HG03025 (cell line): ENCODE results near the gene CRIM1.

Experiments
- ATAC-seq: cut with Tn5 transposase; IDR thresholded peaks from one replicate; pipeline ENCODE4 v1.9.1; 2021; ENCODE audit warnings: mild to moderate bottlenecking, moderate library complexity; ENCODE audit not compliant: unreplicated experiment, low FRiP score

CRIM1 gene

DNA sequence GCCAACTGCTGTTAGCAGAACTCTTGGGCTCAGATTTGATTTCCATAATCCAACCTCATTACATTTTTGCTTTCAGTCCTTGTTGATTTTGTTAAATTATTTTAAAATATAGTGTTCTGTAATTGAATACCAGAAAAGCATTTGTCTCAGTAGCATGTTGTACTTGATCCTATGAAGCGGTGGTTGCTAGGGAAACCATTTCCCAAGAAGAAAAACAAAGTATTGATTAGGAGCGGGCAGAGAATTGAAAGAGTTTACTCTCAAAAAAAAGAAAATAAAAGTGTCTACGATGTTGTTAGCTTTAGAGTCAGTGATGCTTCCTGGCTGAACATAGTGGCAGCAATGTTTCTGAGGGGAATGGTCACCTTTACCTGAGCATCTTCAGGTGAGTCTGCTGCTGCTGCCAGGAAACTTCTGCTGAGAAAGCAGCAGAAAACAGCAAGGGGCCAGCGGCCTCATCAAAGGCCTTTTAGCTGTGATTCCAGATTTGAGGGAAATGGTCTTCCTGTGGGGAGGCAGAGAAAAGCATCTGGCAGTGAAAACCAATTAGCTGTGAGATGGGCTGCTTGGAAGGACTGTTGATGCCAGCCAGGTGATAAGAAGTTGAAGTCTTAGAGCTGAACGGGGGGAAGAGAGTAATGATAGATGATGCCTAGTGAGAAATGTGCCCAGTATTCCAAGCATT is 37.1 kb downstream of the CRIM1 start:
- no peak for ATAC-seq

DNA sequence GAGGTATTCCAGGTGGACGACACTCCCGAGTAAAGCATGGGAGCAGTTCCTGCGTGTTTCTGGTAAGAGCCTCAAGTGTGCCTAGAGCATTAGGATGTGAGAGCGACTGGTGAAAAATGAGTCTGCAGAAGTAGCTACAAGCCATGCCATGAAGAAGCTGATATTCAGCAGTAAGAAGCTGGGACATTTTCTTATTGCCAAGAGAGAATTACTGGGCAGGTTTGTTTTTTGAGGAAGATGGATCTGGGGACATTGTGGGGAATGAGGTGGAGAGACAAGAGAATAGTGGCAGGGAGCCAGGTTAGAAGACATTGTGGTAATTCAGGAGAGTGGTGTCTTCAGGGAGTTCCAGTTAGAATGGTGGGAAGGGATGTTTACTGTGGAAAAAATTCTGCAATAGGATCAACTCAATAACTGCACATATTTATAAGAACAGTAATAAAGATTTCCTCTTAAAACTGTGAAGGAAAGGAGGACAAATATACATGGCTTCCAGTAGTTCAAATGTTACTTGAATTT is 38.2 kb downstream of the CRIM1 start:
- no peak for ATAC-seq

DNA sequence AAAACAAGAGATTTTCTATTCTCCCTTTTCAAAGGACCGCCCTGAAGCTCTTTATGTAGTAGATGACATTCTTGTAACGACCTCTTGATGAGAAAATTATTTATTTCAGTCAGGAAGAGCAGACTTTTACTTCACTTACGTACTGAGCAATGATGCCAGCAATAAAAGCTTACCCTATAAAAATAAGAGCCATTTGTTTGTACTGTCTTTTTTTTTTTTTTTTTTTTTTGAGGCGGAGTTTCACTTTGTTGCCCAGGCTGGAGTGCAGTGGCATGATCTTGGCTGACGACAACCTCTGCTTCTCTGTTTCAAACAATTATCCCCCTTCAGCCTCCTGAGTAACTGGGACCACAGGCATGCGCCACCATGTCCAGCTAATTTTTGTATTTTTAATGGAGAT is 39.2 kb downstream of the CRIM1 start:
- no peak for ATAC-seq

DNA sequence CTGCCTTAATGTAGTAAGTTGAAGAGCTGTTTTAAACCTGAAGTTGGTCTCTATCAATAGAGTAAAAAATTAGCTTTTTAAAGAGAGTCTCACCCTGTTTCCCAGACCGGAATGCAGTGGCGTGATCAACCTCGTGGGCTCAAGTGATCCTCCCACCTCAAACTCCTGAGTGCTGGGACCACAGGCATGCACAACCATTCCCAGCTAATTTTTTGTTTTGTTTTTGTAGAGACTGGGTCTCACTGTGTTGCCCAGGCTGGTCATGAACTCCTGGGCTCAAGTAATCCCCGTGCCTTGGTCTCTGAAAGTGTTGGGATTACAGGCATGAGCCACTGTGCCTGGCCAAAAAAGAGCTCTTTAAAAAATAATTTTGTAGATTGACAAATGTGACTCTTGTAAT is 40.3 kb downstream of the CRIM1 start:
- no peak for ATAC-seq

DNA sequence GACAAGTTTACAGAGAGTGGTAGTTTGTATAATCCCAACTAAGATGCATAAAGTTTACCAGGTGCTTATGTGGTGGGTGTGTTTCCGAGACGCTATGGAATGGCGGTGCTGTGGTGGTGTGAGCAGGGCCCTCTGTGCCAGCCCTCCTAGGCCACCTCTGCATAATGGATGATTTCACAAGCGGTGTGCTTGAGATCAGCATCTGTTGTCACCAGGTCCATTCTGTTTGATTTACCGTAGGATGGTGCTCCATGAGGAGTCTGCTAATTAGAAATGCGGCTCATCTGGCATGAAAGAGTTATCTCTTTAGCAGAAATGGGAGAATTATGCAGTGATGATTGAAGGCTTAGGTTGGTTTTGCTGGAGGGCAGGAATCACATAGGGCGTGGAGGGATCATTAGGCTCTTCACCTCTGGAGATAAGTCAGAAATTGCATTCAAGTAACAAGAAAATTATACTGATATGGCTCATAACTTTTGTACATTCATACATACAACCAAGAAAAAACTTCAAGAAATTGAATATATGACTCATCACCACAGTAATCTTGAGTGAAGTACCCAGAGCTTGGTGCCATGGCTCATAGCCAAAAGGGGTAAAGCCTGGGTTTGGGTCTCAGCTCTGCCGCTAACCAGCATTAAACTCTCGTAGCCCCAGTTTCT is 41.4 kb downstream of the CRIM1 start:
- no peak for ATAC-seq

DNA sequence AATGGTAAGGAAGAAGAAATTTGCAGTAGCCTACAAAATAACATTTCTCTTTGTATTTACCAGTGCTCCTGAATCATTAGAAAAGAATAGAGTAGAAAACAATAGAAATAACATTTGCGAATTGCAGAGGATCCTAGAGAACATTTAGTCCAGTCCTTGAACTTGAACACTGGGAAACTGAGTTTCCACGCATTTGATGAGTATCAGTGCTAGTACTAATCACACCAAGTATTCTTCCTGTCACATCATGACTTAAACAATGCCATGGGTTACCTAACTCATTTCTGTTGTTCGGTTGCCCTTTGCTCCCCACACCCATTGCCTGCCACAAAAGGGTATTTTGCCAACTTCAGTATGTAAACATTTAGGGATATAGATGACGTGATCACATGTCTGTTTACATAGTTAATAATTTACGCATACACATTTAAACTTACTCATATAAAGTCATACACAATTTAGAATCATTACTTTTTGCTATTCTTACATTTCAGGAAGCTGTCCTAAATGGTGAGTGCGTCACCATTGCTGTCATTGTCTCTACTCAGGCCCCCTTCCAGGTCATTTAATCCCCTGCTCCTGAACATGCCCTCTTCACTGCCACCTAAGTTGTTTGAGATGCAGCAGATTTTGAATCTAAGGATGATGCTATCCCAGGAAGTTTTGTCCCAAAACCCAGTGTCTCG is 42.3 kb downstream of the CRIM1 start:
- ATAC-seq, result no peak

DNA sequence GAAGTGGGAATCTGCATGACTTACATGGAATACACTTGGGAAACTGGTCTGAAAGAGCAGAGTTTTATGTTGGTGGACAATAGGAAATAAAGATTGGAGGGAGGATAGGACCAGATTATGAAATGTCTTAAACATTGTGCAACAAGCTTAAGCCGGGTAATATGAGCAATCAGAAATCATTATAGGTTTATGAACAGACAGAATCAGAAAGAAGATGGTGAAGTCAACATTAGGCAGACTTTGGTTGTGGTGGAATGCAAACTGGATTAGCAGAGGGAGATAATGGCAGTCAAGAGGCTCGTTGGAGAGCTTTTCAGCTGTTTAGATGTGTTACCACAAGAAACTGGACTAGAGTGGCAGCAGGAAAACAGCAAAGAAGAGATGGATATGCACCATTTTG is 43.5 kb downstream of the CRIM1 start:
- no peak for ATAC-seq

DNA sequence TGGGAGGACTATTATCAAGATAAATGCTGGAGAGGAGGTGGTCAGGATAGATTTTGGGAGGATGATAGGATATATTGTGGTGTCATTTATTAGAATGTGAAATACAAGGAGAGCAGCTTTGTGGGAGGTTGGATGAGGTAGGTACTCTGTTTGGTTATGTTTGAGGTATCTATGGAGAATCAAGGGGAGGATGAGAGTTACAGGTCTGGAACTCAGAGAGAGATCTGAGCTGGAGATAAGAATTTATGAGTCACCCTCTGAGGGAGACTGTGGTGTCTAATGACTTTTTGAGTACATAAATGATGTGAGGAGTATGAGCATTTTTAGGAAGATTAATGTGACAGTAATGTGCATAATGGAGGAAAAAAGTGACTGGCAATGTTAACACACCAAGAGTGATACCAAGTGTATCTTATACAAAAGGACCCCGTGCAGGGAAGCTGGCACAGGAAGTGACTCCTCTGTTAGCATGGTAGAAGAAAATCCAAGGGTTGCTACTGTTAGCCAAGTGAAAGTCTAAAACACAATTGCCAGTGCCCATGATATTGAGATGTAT is 48.2 kb downstream of the CRIM1 start:
- no peak for ATAC-seq

DNA sequence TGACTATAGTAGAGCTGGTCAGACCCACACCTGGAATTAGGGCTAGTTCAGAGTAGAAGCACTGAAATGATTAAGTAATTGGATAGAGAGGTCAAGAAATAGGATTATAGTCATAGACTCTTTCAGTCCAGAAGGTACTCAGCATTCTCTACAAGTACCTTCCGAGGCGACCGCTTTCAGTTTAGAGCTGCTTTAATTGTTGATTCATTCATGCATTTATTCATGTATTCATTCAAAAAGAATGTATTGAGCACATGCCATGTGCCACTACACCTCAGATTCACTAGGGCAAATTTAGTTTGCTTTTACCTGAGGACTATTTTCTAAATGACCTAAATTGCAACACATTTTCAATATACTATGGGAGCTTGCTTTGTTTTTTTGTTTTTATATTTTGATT is 48.7 kb downstream of the CRIM1 start:
- no peak for ATAC-seq

DNA sequence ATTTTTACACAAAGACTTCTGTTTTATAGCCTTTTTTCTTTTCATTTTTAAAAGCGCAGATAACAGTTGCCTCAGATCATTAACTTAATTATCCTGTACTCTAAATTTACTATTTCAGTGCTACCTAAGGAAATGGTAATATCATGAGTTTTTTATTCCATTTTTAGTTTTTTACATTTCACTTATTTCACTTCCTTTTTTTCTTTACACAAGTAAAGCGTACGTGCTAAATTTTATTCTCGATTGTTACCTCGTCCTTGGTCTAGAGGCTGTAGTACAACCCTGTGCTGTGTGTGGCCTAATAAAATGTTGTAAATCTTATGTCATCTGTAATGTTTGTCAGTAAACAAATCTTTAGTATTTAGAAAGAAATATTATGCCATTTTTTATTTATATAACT is 49.2 kb downstream of the CRIM1 start:
- ATAC-seq, result peak; percentile 72

DNA sequence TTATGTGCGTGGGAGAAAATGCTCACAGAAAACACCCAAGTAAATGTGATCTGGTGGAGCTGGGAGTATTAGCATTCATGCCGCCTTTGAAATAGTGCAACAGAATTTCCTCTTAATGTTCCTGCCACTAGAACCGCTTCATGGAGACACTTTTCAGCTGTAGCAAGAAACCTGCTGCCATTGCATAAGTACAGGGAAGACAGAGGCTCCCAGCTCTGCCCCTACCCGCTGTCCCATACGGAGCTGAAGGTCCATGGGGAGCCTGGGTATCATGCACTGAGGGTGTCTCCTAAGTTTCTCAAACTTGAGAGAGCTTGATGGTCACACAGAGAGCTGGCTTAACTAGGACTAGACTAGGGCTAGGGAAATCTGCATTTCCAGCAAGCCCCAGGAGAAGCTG is 49.6 kb downstream of the CRIM1 start:
- peak; percentile 25 for ATAC-seq

DNA sequence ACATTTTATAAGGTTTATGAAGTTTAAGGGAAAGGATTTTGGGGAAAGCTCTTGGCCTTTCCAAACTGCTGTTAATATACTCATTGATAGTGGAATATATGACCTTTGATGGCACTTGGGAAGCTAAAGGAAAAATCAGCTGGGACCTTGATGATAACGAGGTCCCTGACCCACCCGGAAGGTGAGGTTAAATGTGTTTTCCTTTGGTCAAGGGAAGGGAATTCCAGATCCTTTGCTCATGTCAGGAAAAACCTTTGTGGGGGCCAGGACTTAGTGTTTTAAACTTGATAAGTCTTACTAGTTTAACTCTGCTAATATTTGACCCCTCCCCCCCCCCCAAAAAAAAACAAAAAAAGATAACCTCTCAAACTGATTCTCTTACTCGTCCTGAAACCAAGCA is 50.7 kb downstream of the CRIM1 start:
- ATAC-seq, result no peak

DNA sequence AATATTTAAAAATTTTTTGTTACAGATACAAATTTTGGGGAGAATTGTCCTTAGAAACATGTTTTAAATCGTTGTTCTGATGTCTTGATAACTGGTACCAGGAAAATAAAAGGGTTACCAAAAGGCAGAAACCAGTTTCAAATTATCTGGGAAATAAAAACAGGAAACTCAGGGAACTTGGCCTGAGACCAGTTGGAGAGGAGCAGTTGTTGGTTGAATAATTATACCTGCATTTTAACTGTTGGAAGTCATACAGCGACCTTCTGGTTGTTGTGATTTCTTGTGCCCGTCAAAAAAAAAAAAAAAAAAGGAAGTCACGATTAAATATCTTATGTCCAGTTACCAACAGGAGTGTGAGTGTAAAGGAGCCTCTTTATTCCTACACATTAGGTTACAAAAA is 51.8 kb downstream of the CRIM1 start:
- ATAC-seq, result no peak

DNA sequence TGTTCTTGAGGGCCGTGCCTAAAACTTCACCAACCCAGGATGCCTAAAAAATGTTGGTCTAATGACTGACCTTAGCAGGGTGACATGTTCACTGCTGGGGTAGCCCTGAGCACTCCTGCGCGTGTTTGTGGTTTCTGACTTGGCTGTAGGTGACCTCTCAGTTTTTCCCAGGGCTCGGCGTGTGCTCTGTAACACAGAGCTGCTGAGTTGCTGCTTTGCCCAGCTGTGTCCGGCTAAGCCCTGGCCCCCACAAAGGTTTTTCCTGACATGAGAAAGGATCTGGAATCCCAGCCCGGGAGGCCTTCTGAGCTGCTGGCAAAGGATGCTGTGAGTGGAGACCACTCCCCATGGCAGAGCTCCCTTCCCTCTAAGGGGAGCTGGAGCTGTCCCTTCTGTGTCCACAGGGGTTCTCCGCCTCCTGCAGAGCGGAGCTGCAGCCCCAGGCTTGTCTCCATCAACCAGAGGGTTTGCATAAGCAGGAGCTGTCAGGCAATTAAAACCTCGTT is 52.7 kb downstream of the CRIM1 start:
- no peak for ATAC-seq

DNA sequence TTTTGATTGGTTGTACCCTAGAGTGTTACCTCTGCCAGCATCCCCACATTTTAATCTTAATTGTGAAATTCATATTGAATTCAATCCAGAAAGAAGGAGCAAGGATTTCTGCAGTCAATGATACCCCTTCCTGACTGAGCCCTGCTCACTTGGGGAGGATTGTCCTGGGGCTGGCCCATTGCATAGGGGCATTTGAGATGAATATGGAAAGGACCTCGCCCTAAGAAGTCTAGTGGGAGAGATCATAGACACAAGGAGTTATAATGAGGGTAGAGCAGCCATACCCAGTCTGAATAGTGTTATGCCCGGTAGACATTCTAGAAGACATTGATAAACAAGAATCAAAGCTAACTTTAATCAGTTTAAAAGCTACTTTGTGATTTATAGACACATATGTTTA is 53.8 kb downstream of the CRIM1 start:
- ATAC-seq, result no peak

DNA sequence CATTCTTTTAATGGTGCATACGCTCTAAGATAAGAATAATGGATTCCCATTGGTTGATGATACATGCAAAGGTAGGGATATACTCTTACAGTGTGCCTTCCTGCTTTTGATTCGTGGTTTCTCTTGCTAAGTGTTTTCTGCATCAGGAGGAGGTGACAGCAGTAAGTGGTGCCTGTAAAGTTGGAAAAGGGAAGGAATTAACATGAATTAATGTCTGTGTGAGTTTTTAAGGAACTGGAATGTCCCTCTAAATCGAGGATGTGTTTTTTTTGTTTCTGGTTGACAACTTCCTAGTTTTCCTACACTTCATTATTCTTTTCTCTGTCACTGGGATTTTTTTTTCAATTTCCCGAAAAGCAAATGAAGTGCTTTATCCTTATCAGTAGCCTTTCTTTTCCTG is 54.4 kb downstream of the CRIM1 start:
- ATAC-seq, result no peak

DNA sequence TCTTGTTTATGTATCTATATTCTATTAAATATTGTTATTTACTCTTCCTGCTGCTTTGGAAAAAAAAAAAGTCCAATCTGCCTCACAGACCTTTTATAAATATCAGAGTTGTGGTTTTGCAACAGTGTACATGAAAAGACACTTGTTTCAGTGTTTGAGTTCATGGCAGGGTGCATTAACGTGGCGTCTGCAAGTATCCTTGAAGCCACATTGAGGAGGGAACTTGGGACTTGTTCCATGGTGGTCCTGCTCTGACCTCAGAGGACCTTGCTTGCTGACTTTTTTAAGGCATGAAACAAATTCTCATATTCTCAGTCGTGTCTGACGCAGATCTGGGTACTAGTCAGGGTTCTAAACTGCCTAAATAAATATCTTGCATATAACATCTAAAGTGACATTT is 55.1 kb downstream of the CRIM1 start:
- no peak for ATAC-seq

DNA sequence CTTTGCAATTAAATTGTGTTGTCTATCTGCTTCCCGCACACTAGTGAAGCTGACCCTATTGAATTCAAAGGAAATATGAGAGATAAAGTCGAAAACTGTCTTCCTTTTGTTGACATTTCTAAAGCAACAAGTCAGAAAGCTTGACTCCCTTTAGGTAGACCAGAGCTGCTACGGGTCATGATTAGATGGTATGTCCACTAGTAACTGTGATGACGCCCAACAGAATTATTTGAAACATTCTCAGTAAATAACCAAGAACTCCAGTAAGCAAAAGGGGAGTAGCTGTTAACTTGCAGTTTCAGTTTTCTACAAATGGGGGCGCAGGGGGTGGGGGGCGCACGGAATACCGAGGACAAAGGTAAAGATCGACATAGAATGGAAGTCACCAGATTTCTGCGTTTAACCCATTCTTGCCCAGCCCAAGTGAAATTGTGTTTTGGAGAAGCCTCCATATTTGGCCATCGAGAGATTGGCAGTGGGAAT is 56.4 kb downstream of the CRIM1 start:
- ATAC-seq, result no peak

DNA sequence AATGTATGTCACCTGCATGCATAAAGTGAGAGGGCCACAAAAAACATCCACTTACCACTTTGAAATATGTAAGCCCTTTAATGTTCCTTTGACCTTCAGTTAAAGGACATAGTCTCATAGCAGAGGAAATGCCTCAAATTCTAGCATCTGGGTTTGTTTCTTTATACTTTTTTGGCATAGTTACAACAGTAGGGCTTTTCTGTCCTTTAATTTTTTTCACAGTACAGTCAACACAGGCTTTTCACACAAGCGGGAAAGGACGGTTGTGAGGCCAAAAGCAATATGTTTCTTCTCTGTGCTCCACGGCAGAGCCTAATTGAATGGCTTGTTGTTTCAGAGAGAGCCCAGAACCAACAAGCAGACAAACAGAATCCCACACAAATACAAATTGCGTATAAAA is 57.6 kb downstream of the CRIM1 start:
- no peak for ATAC-seq

DNA sequence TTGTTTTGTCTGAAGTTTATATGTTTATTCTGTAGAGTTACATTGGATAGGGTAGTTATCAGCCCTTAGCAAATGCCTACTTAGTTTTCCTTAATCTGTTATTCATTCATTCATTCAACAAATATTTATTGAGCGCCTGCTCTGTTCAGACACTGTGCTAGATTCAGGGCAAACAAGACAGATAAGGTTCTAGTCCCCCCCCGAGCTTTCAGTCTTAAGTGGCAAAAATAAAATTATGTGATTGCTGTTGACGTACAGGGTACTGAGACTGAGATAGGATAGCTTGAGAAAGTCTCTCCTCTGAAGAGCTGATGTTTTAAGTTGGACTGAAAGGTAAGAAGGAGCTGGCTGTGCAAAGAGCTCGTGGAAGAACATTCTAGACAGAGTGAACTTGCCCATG is 58.7 kb downstream of the CRIM1 start:
- ATAC-seq, result no peak

DNA sequence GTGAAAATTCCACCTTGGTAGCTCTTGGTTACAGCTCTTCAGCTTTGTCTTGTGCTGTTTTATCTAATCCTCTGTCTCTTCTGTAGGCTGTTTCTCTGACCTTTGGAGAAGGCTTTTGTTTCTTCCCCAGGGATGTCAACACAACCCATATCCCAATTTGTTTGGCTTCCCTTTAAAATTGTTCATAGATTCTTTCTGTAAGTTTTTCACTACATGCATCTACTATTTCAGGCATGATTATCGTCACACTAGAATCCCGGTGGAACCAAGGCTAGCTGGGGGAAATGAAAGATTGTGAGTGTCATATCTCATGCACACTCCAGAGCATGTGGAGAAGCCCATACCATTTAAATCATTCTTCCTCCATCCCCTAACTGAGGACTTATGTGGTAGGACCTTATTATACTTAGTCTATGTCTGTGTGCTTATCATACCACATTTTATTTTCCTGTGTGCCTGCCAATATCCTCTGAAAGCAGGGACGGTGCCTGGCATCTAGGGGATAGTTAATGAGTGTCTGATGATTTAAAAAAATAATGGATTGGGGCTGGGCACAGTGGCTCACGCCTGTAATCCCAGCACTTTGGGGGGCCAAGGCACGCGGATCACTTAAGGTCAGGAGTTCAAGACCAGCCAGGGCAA is 59.9 kb downstream of the CRIM1 start:
- no peak for ATAC-seq
